Vagina (tissue), 2 donors: ENCODE measurements around the gene RHEB. TPM values are rescaled to one million over a fixed set of nuclear protein-coding genes. Genes with fewer than 3 reads are reported as not detected.
A peak's percentile ranks its signal among the peaks of the same experiment; 100 is the strongest.

Experiments used
- DNase-seq, 2 donors: peaks; one replicate each; pipeline ENCODE4 v3.0.0-alpha.2; 2017; ENCODE audit errors: extremely low spot score in 2 of 2
- H3K27ac ChIP-seq: fragments of 200-600 bp; sonication (generic); one replicate; pipeline ENCODE4 v1.5.1; 2019
- H3K27me3 ChIP-seq: fragments of 200-600 bp; sonication (generic); one replicate; pipeline ENCODE4 v1.5.1; 2019
- H3K36me3 ChIP-seq, 2 donors: fragments of 200-600 bp; sonication (generic); one replicate each; pipeline ENCODE4 v1.5.1; 2017 to 2019
- H3K4me1 ChIP-seq: fragments of 200-600 bp; sonication (generic); one replicate; pipeline ENCODE4 v1.5.1; 2019
- H3K4me3 ChIP-seq, 2 donors: fragments of 200-600 bp; sonication (generic); 1 replicate in 1 of 2; 2 replicates in 1 of 2; pipeline ENCODE4 v1.5.1; 2016 to 2019
- H3K9me3 ChIP-seq: fragments of 200-600 bp; sonication (generic); one replicate; pipeline ENCODE4 v1.5.1; 2019
- CTCF ChIP-seq, 3 experiments: fragments of 450-650 bp in 2 of 3; fragments of 200-600 bp in 1 of 3; sonication (generic) in 1 of 3; IDR thresholded peaks; one replicate each; pipeline ENCODE4 v1.5.1; 2017 to 2019; ENCODE audit warnings: antibody characterized with exemption in 3 of 3, mild to moderate bottlenecking in 2 of 3, moderate library complexity in 2 of 3
- POLR2A ChIP-seq, 2 donors: fragments of 450-650 bp; IDR thresholded peaks; one replicate each; pipeline ENCODE4 v1.6.1; 2017; ENCODE audit warnings: antibody characterized with exemption in 2 of 2, mild to moderate bottlenecking in 2 of 2, moderate library complexity in 2 of 2
- POLR2AphosphoS5 ChIP-seq, 2 donors: sonication (generic); formaldehyde crosslinking; IDR thresholded peaks; one replicate each; pipeline ENCODE4 v1.9.0; 2017; ENCODE audit warnings: antibody characterized with exemption in 2 of 2, mild to moderate bottlenecking in 2 of 2, low read depth in 1 of 2; ENCODE audit not compliant: insufficient read depth in 1 of 2
- intact Hi-C: fragments of 100-400 bp; cut with DNase I; formaldehyde crosslinking; loops from one replicate; pipeline ENCODE4 v1.15.1; 2023
- total RNA-seq: library from RNA; depleted of rRNA; stranded (reverse); fragments of >200 nt; gene quantifications from one replicate; pipeline ENCODE4 v1.2.3, GENCODE V29; 2016

RHEB gene
- 74.2 TPM for total RNA-seq

- peak; percentile 99 for DNase-seq
- Histone ChIP-seq H3K36me3 (no peaks in the 10 kb centered on the region), H3K4me3 (peak within 1 kb of the TSS; percentile 77 to 91), H3K27ac (peak within 1 kb of the TSS; percentile 98), H3K9me3 (no peaks in the 10 kb centered on the region), H3K27me3 (no peaks in the 10 kb centered on the region), H3K4me1 (peaks cover 43% of the 10 kb centered on the region)
- intact Hi-C loops = loop anchor here (2.0 kb wide), 2 partner anchors 59 to 111 kb away; no protein-coding TSS in a partner anchor
- TF ChIP-seq CTCF (IDR thresholded peaks at IDR 0.05) (no peak), POLR2A (IDR thresholded peaks at IDR 0.05) (peak in 1 of 2 donors; percentile 26), POLR2AphosphoS5 (IDR thresholded peaks at IDR 0.05; ENCODE audit: insufficient read depth in 1 of 2, low read depth in 1 of 2) (peak; percentile 78 to 87)
Measured at GRCh38 chr7:151519765-151520418, at the start of gene RHEB. Gene RHEB, minus strand, starts transcription at chr7:151519895. Its CDS starts 384 bp downstream, at chr7:151519511.

- H3K4me3 ChIP-seq = no peak overlapping the region
- H3K9me3 ChIP-seq = no peaks in the 10 kb centered on the region
- TF ChIP-seq POLR2AphosphoS5 (IDR thresholded peaks at IDR 0.05; ENCODE audit: insufficient read depth in 1 of 2, low read depth in 1 of 2) (peak in 1 of 2 donors; percentile 48), CTCF (IDR thresholded peaks at IDR 0.05) (no peak)
- peaks cover 18% of the 10 kb centered on the region for H3K4me1 ChIP-seq
- peaks cover 0 to 18% of the 10 kb centered on the region in 2 donors for H3K36me3 ChIP-seq
- intact Hi-C loops = loop anchor here (5.0 kb wide), 1 partner anchor 195 kb away; no protein-coding TSS in a partner anchor
- peak in 1 of 2 donors; percentile 89 for DNase-seq
- H3K27ac ChIP-seq = peak overlapping the region; percentile 60
- H3K27me3 ChIP-seq = no peaks in the 10 kb centered on the region
Measured at GRCh38 chr7:151566897-151567320, 47.2 kb upstream of the RHEB start.

- Histone ChIP-seq H3K9me3 (no peaks in the 10 kb centered on the region), H3K4me3 (no peak overlapping the region), H3K27me3 (no peaks in the 10 kb centered on the region), H3K27ac (no peak overlapping the region), H3K36me3 (peaks cover 0 to 23% of the 10 kb centered on the region in 2 donors), H3K4me1 (peaks cover 18% of the 10 kb centered on the region)
- intact Hi-C loops = loop anchor here (5.0 kb wide), 1 partner anchor 197 kb away; no protein-coding TSS in a partner anchor
- TF ChIP-seq CTCF (IDR thresholded peaks at IDR 0.05) (no peak), POLR2A (IDR thresholded peaks at IDR 0.05) (no peak), POLR2AphosphoS5 (IDR thresholded peaks at IDR 0.05; ENCODE audit: insufficient read depth in 1 of 2, low read depth in 1 of 2) (no peak)
- DNase-seq = peak in 1 of 2 donors; percentile 47
Measured at GRCh38 chr7:151565541-151565940, 45.8 kb upstream of the RHEB start.

- intact Hi-C loops = no loop called here
- Histone ChIP-seq H3K27ac (no peak overlapping the region), H3K9me3 (no peaks in the 10 kb centered on the region), H3K27me3 (no peaks in the 10 kb centered on the region), H3K4me1 (no peaks in the 10 kb centered on the region), H3K4me3 (no peak overlapping the region), H3K36me3 (peaks cover 0 to 64% of the 10 kb centered on the region in 2 donors)
- peak in 1 of 2 donors; percentile 20 for DNase-seq
- TF ChIP-seq POLR2A (IDR thresholded peaks at IDR 0.05) (no peak), POLR2AphosphoS5 (IDR thresholded peaks at IDR 0.05; ENCODE audit: insufficient read depth in 1 of 2, low read depth in 1 of 2) (no peak), CTCF (IDR thresholded peaks at IDR 0.05) (no peak)
Measured at GRCh38 chr7:151560243-151560642, 40.5 kb upstream of the RHEB start.
